Activated CD8-positive, alpha-beta memory T cell treated with anti-CD3 and anti-CD28 coated beads, Interleukin-2, amount 50 U/mL, for 4 hours (primary cell): ENCODE data around the gene GNAI2.
"Not testable (repeated sequence)": the region's sequence is repeated elsewhere in the genome, so short reads cannot be mapped to it uniquely, and the experiment has no call there.

ENCODE experiments used
- DNase-seq: peaks from one replicate; pipeline ENCODE4 v3.0.0-alpha.2; 2020

The GNAI2 gene

GRCh38 chr3:50266836-50267235, 30.8 kb downstream of the GNAI2 start:
- no peak for DNase-seq

DNA sequence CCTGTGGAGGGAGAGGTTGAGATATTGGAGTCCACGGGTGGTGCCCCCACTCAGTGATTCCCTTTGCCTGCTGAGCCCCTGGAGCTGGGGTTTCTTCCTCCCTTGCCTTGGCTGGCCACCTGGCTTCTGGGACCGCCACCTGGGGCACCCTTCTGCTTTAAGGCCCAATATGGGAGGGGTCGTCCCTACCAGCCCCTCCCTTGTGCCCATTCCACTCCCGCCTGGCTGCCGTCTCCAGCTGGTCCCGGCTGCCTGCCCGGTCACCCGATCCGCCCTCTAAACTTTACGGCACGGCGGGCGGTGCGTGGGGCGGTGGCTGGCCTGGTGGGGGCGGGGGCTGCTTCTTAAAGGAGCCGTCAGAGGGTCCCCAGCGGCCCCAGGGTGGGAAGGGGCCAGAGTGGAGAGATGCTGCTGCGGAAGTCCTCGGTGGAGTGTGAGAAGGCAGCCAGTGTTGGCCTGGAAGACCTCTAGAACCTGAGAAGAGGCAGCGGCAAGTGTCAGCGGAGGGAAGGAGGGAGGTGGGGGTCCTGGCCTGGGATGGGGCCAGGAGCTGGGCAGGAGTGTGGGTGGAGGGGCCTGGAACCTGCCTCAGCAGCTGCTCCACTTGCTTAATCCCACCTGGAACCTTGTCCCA, 31.4 kb downstream of the GNAI2 start:
- no peak for DNase-seq

DNA sequence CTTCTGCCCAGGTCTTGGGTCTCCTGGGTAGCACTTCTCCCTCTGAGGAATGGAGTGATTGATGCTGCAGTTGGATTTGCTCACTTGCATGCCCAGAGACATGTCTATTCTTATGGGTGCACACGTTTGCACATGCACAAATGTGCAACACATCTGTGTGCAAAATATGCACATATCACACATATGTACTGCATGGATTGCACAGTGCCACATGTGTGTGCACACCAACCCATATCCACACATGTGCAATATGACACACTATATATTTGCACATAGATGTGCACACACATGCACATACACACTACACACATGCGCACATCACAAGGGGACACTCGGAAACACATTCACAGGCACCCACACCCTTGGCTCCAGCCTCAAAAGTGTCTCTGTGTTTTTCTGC, 32.3 kb downstream of the GNAI2 start:
- DNase-seq, result no peak

DNA sequence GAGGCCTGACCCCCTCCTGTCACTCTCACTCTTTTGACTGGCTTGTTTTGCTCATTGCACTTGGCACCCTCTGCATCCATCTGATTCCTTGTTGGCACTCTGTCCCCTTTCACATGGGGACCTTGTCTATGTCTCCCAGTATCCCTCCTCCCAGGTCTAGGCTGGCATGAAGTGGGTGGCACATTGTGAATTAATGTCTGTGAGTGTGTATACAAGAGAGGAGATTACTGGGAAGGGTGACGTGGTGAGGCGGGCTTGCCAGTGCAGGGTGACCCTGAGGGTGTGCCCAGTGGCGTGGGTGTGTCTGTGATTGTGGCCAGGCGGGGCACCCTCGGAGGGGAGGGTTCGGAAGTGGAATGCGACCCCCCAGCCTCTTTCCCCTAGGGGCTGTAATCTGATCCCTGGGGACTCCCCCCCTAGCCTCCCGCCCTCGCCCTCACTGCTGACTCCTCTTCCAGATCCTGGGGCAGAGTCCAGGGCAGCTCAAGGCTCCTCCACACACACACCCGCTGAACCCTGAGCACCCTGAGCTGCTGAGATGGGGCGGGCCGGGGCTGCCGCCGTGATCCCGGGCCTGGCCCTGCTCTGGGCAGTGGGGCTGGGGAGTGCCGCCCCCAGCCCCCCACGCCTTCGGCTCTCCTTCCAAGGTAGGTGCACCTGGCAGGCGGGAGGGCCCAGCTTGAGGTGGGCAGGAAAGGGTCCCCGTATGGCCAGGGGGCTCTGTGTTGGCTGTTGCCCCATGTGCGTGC, 32.9 kb downstream of the GNAI2 start, which contains the start of gene SEMA3B:
Gene SEMA3B, plus strand, starts transcription at position 445 of the 749 bp plus-strand sequence. Its CDS starts 94 bp downstream, at position 539.
- DNase-seq, result no peak

GRCh38 chr3:50269460-50269859, 33.5 kb downstream of the GNAI2 start:
- DNase-seq, result no peak

GRCh38 chr3:50269977-50270413, 34.0 kb downstream of the GNAI2 start:
- DNase-seq, result no peak

DNA sequence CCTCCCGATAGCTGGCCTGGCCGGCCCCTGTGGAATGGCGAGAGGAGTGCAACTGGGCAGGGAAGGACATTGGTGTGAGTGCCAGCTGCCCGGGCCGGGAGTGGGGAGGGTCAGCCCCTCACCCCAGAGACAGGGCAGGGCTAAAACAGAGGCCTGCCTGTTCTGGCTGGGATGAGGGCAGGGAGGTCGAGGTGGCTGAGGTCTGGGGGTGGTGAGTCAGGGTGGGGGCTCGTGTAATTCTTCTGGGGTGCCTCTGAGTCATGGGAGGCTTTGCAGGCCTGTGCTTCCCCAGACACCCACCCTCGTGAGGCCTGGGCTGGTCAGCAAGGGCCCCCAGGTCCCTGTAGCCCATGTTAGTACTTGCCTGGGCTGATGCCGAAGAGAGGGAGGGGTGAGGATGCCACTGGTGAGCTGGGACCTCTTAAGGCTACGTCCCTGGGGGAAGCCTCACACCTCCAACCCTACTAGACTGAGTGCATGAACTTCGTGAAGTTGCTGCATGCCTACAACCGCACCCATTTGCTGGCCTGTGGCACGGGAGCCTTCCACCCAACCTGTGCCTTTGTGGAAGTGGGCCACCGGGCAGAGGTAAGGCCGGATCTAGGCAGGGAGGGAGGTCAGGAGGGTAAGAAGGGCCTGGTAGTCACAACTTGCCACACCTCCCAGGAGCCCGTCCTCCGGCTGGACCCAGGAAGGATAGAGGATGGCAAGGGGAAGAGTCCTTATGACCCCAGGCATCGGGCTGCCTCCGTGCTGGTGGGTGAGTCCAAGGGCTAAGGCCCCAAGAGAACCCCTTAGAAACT, 34.6 kb downstream of the GNAI2 start:
- no peak for DNase-seq

- no peak for DNase-seq
Measured at GRCh38 chr3:50271314-50271936, 35.4 kb downstream of the GNAI2 start.

DNA sequence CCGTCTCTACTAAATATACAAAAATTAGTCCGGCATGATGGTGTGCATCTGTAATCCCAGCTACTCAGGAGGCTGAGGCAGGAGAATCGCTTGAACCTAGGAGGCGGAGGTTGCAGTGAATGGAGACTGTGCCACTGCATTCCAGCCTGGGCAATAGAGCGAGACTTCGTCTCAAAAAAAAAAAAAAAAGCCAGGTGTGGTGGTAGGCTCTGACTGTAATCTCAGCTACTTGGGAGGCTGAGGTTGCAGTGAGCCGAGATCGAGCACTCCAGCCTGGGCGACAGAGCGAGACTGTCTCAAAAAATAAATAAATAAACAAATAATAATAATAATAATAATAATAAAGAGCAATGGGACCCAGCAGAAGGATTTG, 36.5 kb downstream of the GNAI2 start:
- DNase-seq, result not testable (repeated sequence)

DNA sequence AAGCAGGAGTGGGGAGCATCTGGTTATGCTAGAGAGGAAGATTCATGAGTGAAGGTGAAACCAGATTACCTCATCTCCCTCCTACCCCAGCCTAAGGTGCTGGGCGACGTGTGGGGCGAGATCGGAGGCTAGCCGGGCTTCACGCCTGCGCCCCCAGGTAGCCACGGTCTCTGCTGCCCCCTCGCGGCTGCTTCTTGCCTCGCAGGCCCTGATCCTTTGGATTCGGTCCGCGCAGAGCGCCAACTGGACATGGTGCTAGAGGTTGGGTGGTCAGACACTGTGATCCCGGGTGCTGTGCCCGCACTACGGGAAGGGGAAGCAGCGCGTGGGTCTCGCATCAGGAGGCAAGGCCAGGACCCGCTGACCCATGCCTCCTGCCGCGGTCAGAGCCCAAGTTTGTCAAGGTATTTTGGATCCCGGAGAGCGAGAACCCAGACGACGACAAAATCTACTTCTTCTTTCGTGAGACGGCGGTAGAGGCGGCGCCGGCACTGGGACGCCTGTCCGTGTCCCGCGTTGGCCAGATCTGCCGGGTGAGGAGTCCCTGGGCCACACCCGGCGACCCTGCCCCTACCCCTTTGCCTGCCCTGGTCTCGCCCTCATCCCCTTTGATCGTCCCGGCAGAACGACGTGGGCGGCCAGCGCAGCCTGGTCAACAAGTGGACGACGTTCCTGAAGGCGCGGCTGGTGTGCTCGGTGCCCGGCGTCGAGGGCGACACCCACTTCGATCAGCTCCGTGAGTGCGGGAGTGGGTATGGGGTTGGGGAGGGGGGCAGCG, 37.1 kb downstream of the GNAI2 start:
- DNase-seq, result peak; percentile 89

DNA sequence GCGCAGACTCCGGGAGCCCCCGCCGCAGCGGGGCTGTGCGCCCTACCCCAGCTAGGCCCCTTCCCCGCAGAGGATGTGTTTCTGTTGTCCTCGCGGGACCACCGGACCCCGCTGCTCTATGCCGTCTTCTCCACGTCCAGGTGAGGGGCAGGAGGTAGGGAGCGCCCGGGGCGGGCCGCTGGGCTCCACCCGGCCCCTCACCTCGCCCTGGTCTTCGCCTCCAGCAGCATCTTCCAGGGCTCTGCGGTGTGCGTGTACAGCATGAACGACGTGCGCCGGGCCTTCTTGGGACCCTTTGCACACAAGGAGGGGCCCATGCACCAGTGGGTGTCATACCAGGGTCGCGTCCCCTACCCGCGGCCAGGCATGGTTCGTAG, 37.7 kb downstream of the GNAI2 start:
- no peak for DNase-seq

- DNase-seq, result peak; percentile 62
Measured at GRCh38 chr3:50274371-50275104, 38.5 kb downstream of the GNAI2 start.

- DNase-seq, result no peak
Measured at GRCh38 chr3:50275141-50275995, 39.4 kb downstream of the GNAI2 start.

GRCh38 chr3:50275996-50276761, 40.2 kb downstream of the GNAI2 start:
- no peak for DNase-seq

GRCh38 chr3:50276762-50277101, 40.7 kb downstream of the GNAI2 start:
- DNase-seq, result no peak

DNA sequence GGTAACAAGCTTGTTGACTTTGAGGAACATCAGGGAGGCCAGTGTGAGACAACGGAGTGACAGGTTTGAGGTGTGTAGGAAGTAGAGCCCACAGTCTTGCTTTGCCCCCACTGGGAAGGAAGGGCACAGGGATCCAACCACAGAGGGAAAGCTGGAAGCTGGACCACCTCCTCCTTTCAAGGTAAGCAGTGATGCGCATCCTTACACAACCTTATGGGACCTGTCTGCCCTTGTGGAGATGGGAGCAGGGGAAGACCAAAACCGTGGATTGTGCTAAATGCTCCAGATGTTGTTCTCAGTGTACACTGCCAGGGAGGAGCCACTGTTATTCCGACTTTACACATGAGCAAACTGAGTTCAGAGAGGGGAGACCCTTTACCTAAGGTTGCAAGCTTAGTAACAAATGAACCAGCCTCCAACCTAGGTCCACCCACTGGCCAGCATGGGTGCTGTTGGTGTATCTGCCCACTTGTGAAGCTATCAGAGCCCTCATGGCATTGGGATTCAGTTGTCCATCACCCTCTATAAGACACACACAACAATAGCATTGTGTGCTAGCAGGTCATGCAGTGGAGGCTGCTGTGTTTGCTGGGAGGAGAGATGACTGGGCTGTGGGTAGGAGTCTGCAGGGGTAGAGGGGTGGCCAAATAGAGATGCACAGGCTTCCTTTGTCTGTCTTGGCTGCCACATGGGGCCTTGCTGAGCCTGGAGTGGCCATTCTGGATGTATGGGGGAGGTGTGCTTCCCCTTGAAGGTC, 42.3 kb downstream of the GNAI2 start:
- no peak for DNase-seq

- no peak for DNase-seq
Measured at GRCh38 chr3:50278880-50279224, 42.8 kb downstream of the GNAI2 start, which contains the start of gene LSMEM2. Gene LSMEM2, plus strand, starts transcription at chr3:50279087. Its CDS starts 27 bp downstream, at chr3:50279114.

GRCh38 chr3:50279255-50280016, 43.4 kb downstream of the GNAI2 start:
- no peak for DNase-seq
